MM.1S (cell line): ENCODE measurements around the gene LIX1.

Experiments
- DNase-seq: peaks from one replicate; pipeline ENCODE4 v3.0.0-alpha.2; 2015
- H2AFZ ChIP-seq: fragments of 300-600 bp; sonication (generic); 2 replicates; pipeline ENCODE4 v1.6.0; 2016; ENCODE audit warnings: antibody characterized with exemption, low read length
- H3F3A ChIP-seq: fragments of 300-600 bp; sonication (generic); 2 replicates; pipeline ENCODE4 v1.6.1; 2016; ENCODE audit warnings: mild to moderate bottlenecking, antibody characterized with exemption, low read length, moderate library complexity, mixed read lengths; ENCODE audit not compliant: insufficient read depth
- H3K27ac ChIP-seq: fragments of 300-600 bp; sonication (generic); 2 replicates; pipeline ENCODE4 v1.5.1; 2016; ENCODE audit warnings: mild to moderate bottlenecking, low read length
- H3K27me3 ChIP-seq: fragments of 300-600 bp; sonication (generic); replicated peaks from 2 replicates; pipeline ENCODE4 v1.6.0; 2016; ENCODE audit warnings: low read length; ENCODE audit not compliant: insufficient read depth
- H3K36me3 ChIP-seq: fragments of 300-600 bp; sonication (generic); replicated peaks from 2 replicates; pipeline ENCODE4 v1.6.1; 2016; ENCODE audit warnings: mild to moderate bottlenecking, low read length, mixed read lengths; ENCODE audit not compliant: insufficient read depth
- H3K4me1 ChIP-seq: fragments of 300-600 bp; sonication (generic); 2 replicates; pipeline ENCODE4 v1.6.1; 2016; ENCODE audit warnings: low read length, mixed read lengths
- H3K4me2 ChIP-seq: fragments of 300-600 bp; sonication (generic); 2 replicates; pipeline ENCODE4 v1.6.0; 2016; ENCODE audit warnings: low read depth, low read length
- H3K4me3 ChIP-seq: fragments of 300-600 bp; sonication (generic); 2 replicates; pipeline ENCODE4 v1.5.1; 2016; ENCODE audit warnings: low read length, mixed read lengths
- H3K79me2 ChIP-seq: fragments of 300-600 bp; sonication (generic); 2 replicates; pipeline ENCODE4 v1.6.1; 2016; ENCODE audit warnings: mixed run types, low read length, mixed read lengths
- H3K9ac ChIP-seq: fragments of 300-600 bp; sonication (generic); 2 replicates; pipeline ENCODE4 v1.6.1; 2016; ENCODE audit warnings: low read length, mixed read lengths
- H3K9me2 ChIP-seq: fragments of 300-600 bp; sonication (generic); replicated peaks from 2 replicates; pipeline ENCODE4 v1.6.1; 2016; ENCODE audit warnings: mild to moderate bottlenecking, low read length, mixed read lengths; ENCODE audit not compliant: insufficient read depth
- H3K9me3 ChIP-seq: fragments of 300-600 bp; sonication (generic); replicated peaks from 2 replicates; pipeline ENCODE4 v1.6.1; 2016; ENCODE audit warnings: mild to moderate bottlenecking, low read length, mixed read lengths; ENCODE audit not compliant: insufficient read depth
- H4K20me1 ChIP-seq: fragments of 300-600 bp; sonication (generic); 2 replicates; pipeline ENCODE4 v1.6.1; 2016; ENCODE audit warnings: mild to moderate bottlenecking, low read length, moderate library complexity, mixed read lengths; ENCODE audit not compliant: insufficient read depth
- CTCF ChIP-seq: fragments of 300-600 bp; sonication (generic); IDR thresholded peaks from 2 replicates; pipeline ENCODE4 v1.5.1; 2016; ENCODE audit warnings: antibody characterized with exemption, low read length, mixed read lengths
- EZH2 ChIP-seq: fragments of 300-600 bp; sonication (generic); optimal IDR thresholded peaks from 2 replicates; pipeline ENCODE3; 2017; ENCODE audit warnings: low read depth, mild to moderate bottlenecking, antibody characterized with exemption, low read length, mixed read lengths
- EZH2phosphoT487 ChIP-seq: fragments of 300-600 bp; sonication (generic); IDR thresholded peaks from 2 replicates; pipeline ENCODE4 v1.6.1; 2018; ENCODE audit warnings: antibody characterized with exemption, low read length

The LIX1 gene

GRCh38 chr5:97165726-97166125 lies 23.3 kb upstream of the LIX1 start:
- no peaks in the 10 kb centered on the region for H3K27me3 ChIP-seq

DNA sequence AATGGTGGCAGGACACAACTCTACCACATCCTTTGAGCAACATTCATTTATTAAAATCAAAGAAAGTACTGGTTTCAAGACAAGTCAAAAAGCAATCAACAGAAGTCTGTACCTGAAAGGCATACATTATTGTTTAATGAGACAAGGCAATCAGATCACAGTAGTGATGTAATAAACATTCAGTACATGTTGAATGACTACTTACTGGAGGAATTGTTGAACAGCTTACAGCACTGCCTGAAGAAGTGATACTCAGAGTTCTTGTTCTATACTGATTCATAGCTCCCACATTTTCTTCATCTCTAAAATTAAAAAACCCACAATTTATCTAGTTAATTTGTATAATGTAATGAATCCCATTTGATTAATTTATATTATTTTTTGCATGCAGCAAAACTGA lies 22.4 kb upstream of the LIX1 start:
- H3K4me1 ChIP-seq: peaks cover 12% of the 10 kb centered on the region; the same call in 1 of the 2 replicates
- H3K9me3 ChIP-seq: no peaks in the 10 kb centered on the region
- H3K4me3 ChIP-seq: no peak overlapping the region
- no peaks in the 10 kb centered on the region; the same call in 1 of the 2 replicates for H3K36me3 ChIP-seq
- H3F3A ChIP-seq: peaks cover 22% of the 10 kb centered on the region
- H3K9ac ChIP-seq: no peak overlapping the region
- H3K27me3 ChIP-seq: no peaks in the 10 kb centered on the region
- H3K9me2 ChIP-seq: no peaks in the 10 kb centered on the region
- H4K20me1 ChIP-seq: no peaks in the 10 kb centered on the region
- TF ChIP-seq EZH2phosphoT487 (no peak), CTCF (no peak)
- no peak overlapping the region for H3K27ac ChIP-seq
- H3K4me2 ChIP-seq: no peak overlapping the region
- DNase-seq: no peak
- no peak overlapping the region for H2AFZ ChIP-seq
- H3K79me2 ChIP-seq: no peaks in the 10 kb centered on the region

More at GRCh38 chr5:97165726-97166125, 23.3 kb upstream of the LIX1 start:
- Histone ChIP-seq H3K9ac (no peak overlapping the region), H3K36me3 (no peaks in the 10 kb centered on the region; the same call in 1 of the 2 replicates), H3K79me2 (no peaks in the 10 kb centered on the region), H3K4me1 (peaks cover 12% of the 10 kb centered on the region; the same call in 1 of the 2 replicates), H3K4me3 (no peak overlapping the region), H3K9me3 (no peaks in the 10 kb centered on the region), H3F3A (peaks cover 22% of the 10 kb centered on the region), H3K27ac (no peak overlapping the region), H3K9me2 (no peaks in the 10 kb centered on the region), H4K20me1 (no peaks in the 10 kb centered on the region), H3K4me2 (no peak overlapping the region), H2AFZ (no peak overlapping the region)
- TF ChIP-seq EZH2phosphoT487 (no peak), CTCF (no peak), EZH2 (no peak)
- DNase-seq: no peak

GRCh38 chr5:97163790-97164285 lies 21.4 kb upstream of the LIX1 start:
- no peak for TF ChIP-seq EZH2phosphoT487
- TF ChIP-seq CTCF: no peak
- no peak for TF ChIP-seq EZH2
- H3K4me3 ChIP-seq: no peak overlapping the region
- no peak overlapping the region for H2AFZ ChIP-seq
- H4K20me1 ChIP-seq: no peaks in the 10 kb centered on the region
- H3K27ac ChIP-seq: no peak overlapping the region
- no peak overlapping the region for H3K9ac ChIP-seq
- peaks cover 22% of the 10 kb centered on the region for H3F3A ChIP-seq
- H3K36me3 ChIP-seq: no peaks in the 10 kb centered on the region; the same call in 1 of the 2 replicates
- H3K9me2 ChIP-seq: no peaks in the 10 kb centered on the region
- no peaks in the 10 kb centered on the region for H3K9me3 ChIP-seq
- no peaks in the 10 kb centered on the region for H3K27me3 ChIP-seq
- no peak for DNase-seq
- no peak overlapping the region for H3K4me2 ChIP-seq
- no peaks in the 10 kb centered on the region for H3K79me2 ChIP-seq
- peaks cover 12% of the 10 kb centered on the region; the same call in 1 of the 2 replicates for H3K4me1 ChIP-seq
